Measurements from ENCODE around the gene KLK15. TPM values are rescaled to one million over a fixed set of nuclear protein-coding genes. Genes with fewer than 3 reads are reported as not detected.
"Not testable (repeated sequence)": the region's sequence is repeated elsewhere in the genome, so short reads cannot be mapped to it uniquely, and the experiment has no call there.

KLK15 gene
- total RNA-seq, 1 donor from 2014 or later = not detected

GRCh38 chr19:50818859-50819472, 14.4 kb downstream of the KLK15 start:
- TF ChIP-seq POLR2AphosphoS5 (IDR thresholded peaks at IDR 0.05; ENCODE audit: insufficient read depth in 1 of 2, low read depth in 1 of 2) = no peak
- TF ChIP-seq POLR2A (IDR thresholded peaks at IDR 0.05) = no peak
- no peak for TF ChIP-seq CTCF (IDR thresholded peaks at IDR 0.05)
- no peak overlapping the region for H3K27ac ChIP-seq
- DNase-seq (ENCODE audit: extremely low spot score in 2 of 2) = no peak
- H3K9me3 ChIP-seq = no peaks in the 10 kb centered on the region
- no peak overlapping the region for H3K4me3 ChIP-seq
- no peaks in the 10 kb centered on the region for H3K36me3 ChIP-seq
- H3K4me1 ChIP-seq = peaks cover 18% of the 10 kb centered on the region
- H3K27me3 ChIP-seq = no peaks in the 10 kb centered on the region
- intact Hi-C loops (cut with DNase I) = no loop called here

- H3K27ac ChIP-seq = no peak overlapping the region
- H3K4me3 ChIP-seq = peak overlapping the region in 1 of 2 donors; percentile 24
- no peaks in the 10 kb centered on the region for H3K27me3 ChIP-seq
- H3K4me1 ChIP-seq = peaks cover 18% of the 10 kb centered on the region
- intact Hi-C loops (cut with DNase I) = no loop called here
- TF ChIP-seq POLR2A (IDR thresholded peaks at IDR 0.05) = no peak
- H3K36me3 ChIP-seq = no peaks in the 10 kb centered on the region
- DNase-seq (ENCODE audit: extremely low spot score in 2 of 2) = no peak
- H3K9me3 ChIP-seq = no peaks in the 10 kb centered on the region
Observed at GRCh38 chr19:50817941-50818858, 15.2 kb downstream of the KLK15 start.

GRCh38 chr19:50815439-50815838, 17.9 kb downstream of the KLK15 start:
- Histone ChIP-seq H3K27me3 (no peaks in the 10 kb centered on the region), H3K9me3 (no peaks in the 10 kb centered on the region)

GRCh38 chr19:50814883-50815282, 18.5 kb downstream of the KLK15 start:
- no peak overlapping the region for H3K27ac ChIP-seq
- intact Hi-C loops (cut with DNase I) = no loop called here
- H3K9me3 ChIP-seq = no peaks in the 10 kb centered on the region
- TF ChIP-seq POLR2A (IDR thresholded peaks at IDR 0.05) = no peak
- no peak for TF ChIP-seq POLR2AphosphoS5 (IDR thresholded peaks at IDR 0.05; ENCODE audit: insufficient read depth in 1 of 2, low read depth in 1 of 2)
- TF ChIP-seq CTCF (IDR thresholded peaks at IDR 0.05) = no peak
- H3K36me3 ChIP-seq = no peaks in the 10 kb centered on the region
- H3K4me1 ChIP-seq = peaks cover 7% of the 10 kb centered on the region
- DNase-seq (ENCODE audit: extremely low spot score in 2 of 2) = no peak
- no peaks in the 10 kb centered on the region for H3K27me3 ChIP-seq
- no peak overlapping the region for H3K4me3 ChIP-seq

More at GRCh38 chr19:50815439-50815838, 17.9 kb downstream of the KLK15 start:
- Histone ChIP-seq H3K36me3 (no peaks in the 10 kb centered on the region), H3K27ac (no peak overlapping the region), H3K4me1 (peaks cover 11% of the 10 kb centered on the region), H3K4me3 (no peak overlapping the region)
- TF ChIP-seq CTCF (IDR thresholded peaks at IDR 0.05) (no peak), POLR2AphosphoS5 (IDR thresholded peaks at IDR 0.05; ENCODE audit: insufficient read depth in 1 of 2, low read depth in 1 of 2) (no peak), POLR2A (IDR thresholded peaks at IDR 0.05) (no peak)
- DNase-seq (ENCODE audit: extremely low spot score in 2 of 2) = no peak
- intact Hi-C loops (cut with DNase I) = no loop called here

GRCh38 chr19:50812474-50812873, 20.9 kb downstream of the KLK15 start:
- no peaks in the 10 kb centered on the region for H3K27me3 ChIP-seq
- intact Hi-C loops (cut with DNase I) = no loop called here

GRCh38 chr19:50811622-50812238, 21.6 kb downstream of the KLK15 start:
- H3K27me3 ChIP-seq; H3K4me1 ChIP-seq; H3K27ac ChIP-seq; H3K4me3 ChIP-seq; intact Hi-C loops (cut with DNase I); DNase-seq (ENCODE audit: extremely low spot score in 2 of 2); H3K9me3 ChIP-seq; H3K36me3 ChIP-seq: not testable (repeated sequence)

More at GRCh38 chr19:50812474-50812873, 20.9 kb downstream of the KLK15 start:
- Histone ChIP-seq H3K4me1 (no peaks in the 10 kb centered on the region), H3K27ac (no peak overlapping the region), H3K9me3 (no peaks in the 10 kb centered on the region), H3K36me3 (no peaks in the 10 kb centered on the region), H3K4me3 (no peak overlapping the region)
- DNase-seq (ENCODE audit: extremely low spot score in 2 of 2) = no peak
- TF ChIP-seq POLR2AphosphoS5 (IDR thresholded peaks at IDR 0.05; ENCODE audit: insufficient read depth in 1 of 2, low read depth in 1 of 2) (no peak), CTCF (IDR thresholded peaks at IDR 0.05) (no peak), POLR2A (IDR thresholded peaks at IDR 0.05) (no peak)
